Measurements from ENCODE around the gene PMVK.
A peak's percentile ranks its signal among the peaks of the same experiment; 100 is the strongest.

The PMVK gene

DNA sequence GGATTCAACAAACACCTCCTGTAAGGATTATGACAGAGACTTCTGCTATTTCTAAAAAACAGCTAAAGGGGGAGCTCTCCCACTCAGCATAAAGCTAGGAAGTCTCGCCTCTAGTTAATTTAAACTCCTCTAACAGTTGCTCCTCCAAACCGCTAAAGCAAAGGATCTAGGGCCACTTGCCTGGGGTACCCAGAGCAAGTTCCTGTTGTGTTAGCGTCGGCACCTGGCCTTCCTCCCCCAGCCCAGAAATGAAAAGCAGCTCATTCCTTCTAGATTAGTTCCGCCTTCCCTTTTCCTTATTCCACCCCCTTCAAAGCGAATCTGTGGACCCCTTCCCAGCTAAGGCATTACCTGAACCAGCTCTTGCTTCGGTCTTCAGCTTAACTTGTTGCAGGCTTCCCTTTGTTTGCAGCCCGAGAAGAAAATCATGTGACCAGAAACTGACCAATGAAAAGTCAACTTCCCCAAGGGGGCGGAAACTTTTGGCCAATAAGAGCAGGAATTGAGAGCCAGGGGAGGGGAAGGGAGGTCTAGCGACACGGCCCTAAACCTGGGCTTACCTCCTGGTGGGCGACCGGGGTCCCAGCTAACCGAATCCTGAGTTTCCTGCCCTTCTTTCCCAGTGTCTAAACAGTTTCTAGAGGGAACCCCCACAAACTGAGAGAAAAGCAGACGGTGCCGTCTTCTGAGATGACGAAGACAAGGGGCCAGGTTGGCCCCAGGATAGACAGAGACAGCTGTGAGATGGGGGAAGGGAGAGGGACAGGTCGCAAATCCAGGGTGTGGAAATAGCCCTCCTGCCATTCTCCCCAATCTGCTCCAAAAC is 19.4 kb upstream of the PMVK start, which contains the start of gene PBXIP1:
PBXIP1 (minus strand) TSS at position 382 of the 826 bp plus-strand sequence. CDS start 2,378 bp downstream, outside the sequence.
- peak; percentile 90 for DNase-seq (ENCODE audit: insufficient read length)
- TF ChIP-seq TAF1 (IDR thresholded peaks at IDR 0.05; ENCODE audit: borderline replicate concordance, low read depth, low read length) (no peak), POLR2AphosphoS5 (IDR thresholded peaks at IDR 0.05; ENCODE audit: low read depth, low read length) (no peak; the same call in 1 of the 2 replicates), POLR2A (IDR thresholded peaks at IDR 0.05; ENCODE audit: low read depth, low read length) (no peak)
- FAIRE-seq, result peak; percentile 93

GRCh38 chr1:154955039-154955717 is 18.7 kb upstream of the PMVK start:
- TF ChIP-seq TAF1 (IDR thresholded peaks at IDR 0.05; ENCODE audit: borderline replicate concordance, low read depth, low read length), result no peak
- no peak for TF ChIP-seq POLR2AphosphoS5 (IDR thresholded peaks at IDR 0.05; ENCODE audit: low read depth, low read length)
- no peak for TF ChIP-seq POLR2A (IDR thresholded peaks at IDR 0.05; ENCODE audit: low read depth, low read length)
- FAIRE-seq (peak; percentile 75), DNase-seq (ENCODE audit: insufficient read length) (no peak)

DNA sequence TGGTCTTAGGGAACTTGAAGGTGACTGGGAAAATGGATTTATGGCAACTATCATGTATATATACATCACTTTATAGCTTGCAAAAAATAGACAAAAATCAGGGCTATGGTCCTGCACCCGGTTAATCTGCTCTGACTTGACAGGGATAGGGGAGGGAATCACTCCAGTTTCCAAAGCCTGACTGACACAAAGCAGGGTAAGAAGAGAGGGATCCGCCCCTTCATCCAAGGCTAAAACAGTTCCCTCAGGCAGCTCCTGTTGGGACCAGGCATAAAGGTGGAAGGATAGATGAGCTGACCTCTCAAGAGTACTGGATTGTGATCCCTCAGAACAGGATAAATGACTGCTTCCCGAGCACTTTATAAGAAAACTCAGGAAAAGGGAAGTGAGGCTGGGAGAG is 18.0 kb upstream of the PMVK start:
- DNase-seq (ENCODE audit: insufficient read length) (no peak), FAIRE-seq (no peak)
- TF ChIP-seq POLR2A (IDR thresholded peaks at IDR 0.05; ENCODE audit: low read depth, low read length) (no peak), POLR2AphosphoS5 (IDR thresholded peaks at IDR 0.05; ENCODE audit: low read depth, low read length) (no peak), TAF1 (IDR thresholded peaks at IDR 0.05; ENCODE audit: borderline replicate concordance, low read depth, low read length) (no peak)

DNA sequence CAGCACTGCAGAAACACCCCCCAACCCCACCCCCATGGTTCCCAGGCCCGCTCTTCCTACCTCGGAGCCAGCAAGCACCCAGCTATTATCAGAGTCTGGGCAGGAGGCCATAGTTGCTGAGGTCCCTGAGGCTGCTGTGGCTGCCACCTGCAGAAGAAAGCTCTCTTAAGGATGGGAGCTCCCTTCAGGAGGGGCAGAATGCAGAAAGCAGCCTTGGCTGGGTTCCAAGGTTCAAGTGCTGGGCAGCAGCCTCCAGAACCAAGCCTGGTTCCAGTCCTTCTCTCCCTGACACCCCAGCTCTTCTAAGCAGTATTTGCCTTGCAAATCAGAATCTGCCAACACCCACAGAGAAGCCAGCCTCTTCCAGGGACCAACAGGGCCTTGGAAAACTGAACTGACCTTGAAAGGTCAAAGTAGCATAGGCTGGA is 17.1 kb upstream of the PMVK start:
- DNase-seq (ENCODE audit: insufficient read length) (no peak), FAIRE-seq (no peak)
- TF ChIP-seq TAF1 (IDR thresholded peaks at IDR 0.05; ENCODE audit: borderline replicate concordance, low read depth, low read length), result no peak
- no peak for TF ChIP-seq POLR2A (IDR thresholded peaks at IDR 0.05; ENCODE audit: low read depth, low read length)
- no peak for TF ChIP-seq POLR2AphosphoS5 (IDR thresholded peaks at IDR 0.05; ENCODE audit: low read depth, low read length)

DNA sequence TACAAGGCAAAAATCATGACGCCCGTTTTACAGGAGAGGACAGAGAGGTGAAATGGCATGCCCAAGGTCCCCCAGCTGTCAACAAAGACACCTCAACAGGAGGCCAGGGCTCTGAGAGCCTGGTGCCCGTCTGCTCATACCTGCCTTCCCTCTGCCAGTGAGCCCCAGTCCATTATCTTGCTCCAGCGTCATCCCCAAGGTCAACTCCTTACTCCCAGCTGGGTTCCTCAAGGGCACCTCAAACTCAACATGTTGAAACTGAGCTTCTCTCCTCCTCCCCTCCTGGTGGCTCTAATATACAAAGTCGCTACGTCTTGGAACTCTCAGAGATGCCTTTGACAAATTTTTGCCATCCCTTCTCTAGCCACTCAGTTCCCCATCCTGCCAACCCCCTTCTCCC is 16.1 kb upstream of the PMVK start:
- no peak for FAIRE-seq
- no peak for TF ChIP-seq POLR2AphosphoS5 (IDR thresholded peaks at IDR 0.05; ENCODE audit: low read depth, low read length)
- TF ChIP-seq POLR2A (IDR thresholded peaks at IDR 0.05; ENCODE audit: low read depth, low read length), result no peak
- no peak for TF ChIP-seq TAF1 (IDR thresholded peaks at IDR 0.05; ENCODE audit: borderline replicate concordance, low read depth, low read length)
- DNase-seq (ENCODE audit: insufficient read length), result no peak

GRCh38 chr1:154951901-154952657 is 15.6 kb upstream of the PMVK start:
- TF ChIP-seq POLR2AphosphoS5 (IDR thresholded peaks at IDR 0.05; ENCODE audit: low read depth, low read length), result no peak
- TF ChIP-seq TAF1 (IDR thresholded peaks at IDR 0.05; ENCODE audit: borderline replicate concordance, low read depth, low read length), result no peak
- no peak for TF ChIP-seq POLR2A (IDR thresholded peaks at IDR 0.05; ENCODE audit: low read depth, low read length)
- DNase-seq (ENCODE audit: insufficient read length) (no peak), FAIRE-seq (no peak)

- no peak for FAIRE-seq
- no peak for TF ChIP-seq POLR2AphosphoS5 (IDR thresholded peaks at IDR 0.05; ENCODE audit: low read depth, low read length)
- TF ChIP-seq TAF1 (IDR thresholded peaks at IDR 0.05; ENCODE audit: borderline replicate concordance, low read depth, low read length), result no peak
- TF ChIP-seq POLR2A (IDR thresholded peaks at IDR 0.05; ENCODE audit: low read depth, low read length), result no peak
Measured at GRCh38 chr1:154948079-154948478, 11.6 kb upstream of the PMVK start.

DNA sequence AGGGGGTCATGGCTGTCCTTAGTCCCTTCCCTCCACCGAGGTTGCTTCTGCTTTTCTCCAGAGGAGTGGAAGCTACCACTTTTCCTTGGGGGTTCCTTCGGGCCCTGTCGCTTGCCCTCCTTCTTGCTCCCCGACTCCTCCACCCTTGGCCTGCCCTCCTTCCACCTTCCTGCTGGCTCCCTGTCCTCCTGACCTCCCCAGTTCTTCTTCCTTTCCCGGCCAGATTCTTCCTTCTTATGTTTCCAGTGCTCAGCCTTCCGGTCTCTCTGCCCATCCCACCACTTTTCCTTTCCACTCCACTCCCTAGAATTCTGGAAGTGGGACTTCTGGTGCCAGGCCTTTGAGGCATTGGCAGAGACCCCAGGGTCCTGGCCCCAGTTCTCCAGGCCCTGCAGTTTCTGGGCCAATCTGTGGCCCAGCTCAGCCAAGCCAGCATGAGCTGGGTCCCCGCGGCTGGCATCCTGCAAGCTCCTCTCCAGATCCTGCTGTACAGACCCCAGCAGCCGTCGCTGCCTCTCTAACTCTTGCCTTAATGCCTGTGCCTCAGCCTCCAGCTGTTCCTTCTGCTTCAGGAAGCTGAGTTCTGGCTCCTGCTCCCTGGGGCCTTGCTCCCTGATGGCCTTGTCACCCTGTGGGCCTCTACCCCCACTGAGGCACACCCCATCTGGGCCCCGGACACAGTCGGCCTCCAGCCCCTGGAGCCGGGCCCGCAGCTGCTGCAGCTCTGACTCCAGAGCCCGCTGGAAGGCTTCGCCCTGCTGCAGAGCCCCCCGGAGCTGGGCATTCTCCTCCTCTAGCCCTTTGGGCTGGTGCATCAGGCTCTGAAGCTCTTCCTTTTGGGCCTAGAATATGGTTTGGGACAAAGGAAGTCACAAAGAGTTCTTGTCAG is 9.7 kb upstream of the PMVK start:
- TF ChIP-seq POLR2A (IDR thresholded peaks at IDR 0.05; ENCODE audit: low read depth, low read length), result no peak
- TF ChIP-seq POLR2AphosphoS5 (IDR thresholded peaks at IDR 0.05; ENCODE audit: low read depth, low read length), result no peak
- TF ChIP-seq TAF1 (IDR thresholded peaks at IDR 0.05; ENCODE audit: borderline replicate concordance, low read depth, low read length), result no peak
- no peak for FAIRE-seq
- no peak for DNase-seq (ENCODE audit: insufficient read length)

More at GRCh38 chr1:154948079-154948478, 11.6 kb upstream of the PMVK start:
- no peak for DNase-seq (ENCODE audit: insufficient read length)

DNA sequence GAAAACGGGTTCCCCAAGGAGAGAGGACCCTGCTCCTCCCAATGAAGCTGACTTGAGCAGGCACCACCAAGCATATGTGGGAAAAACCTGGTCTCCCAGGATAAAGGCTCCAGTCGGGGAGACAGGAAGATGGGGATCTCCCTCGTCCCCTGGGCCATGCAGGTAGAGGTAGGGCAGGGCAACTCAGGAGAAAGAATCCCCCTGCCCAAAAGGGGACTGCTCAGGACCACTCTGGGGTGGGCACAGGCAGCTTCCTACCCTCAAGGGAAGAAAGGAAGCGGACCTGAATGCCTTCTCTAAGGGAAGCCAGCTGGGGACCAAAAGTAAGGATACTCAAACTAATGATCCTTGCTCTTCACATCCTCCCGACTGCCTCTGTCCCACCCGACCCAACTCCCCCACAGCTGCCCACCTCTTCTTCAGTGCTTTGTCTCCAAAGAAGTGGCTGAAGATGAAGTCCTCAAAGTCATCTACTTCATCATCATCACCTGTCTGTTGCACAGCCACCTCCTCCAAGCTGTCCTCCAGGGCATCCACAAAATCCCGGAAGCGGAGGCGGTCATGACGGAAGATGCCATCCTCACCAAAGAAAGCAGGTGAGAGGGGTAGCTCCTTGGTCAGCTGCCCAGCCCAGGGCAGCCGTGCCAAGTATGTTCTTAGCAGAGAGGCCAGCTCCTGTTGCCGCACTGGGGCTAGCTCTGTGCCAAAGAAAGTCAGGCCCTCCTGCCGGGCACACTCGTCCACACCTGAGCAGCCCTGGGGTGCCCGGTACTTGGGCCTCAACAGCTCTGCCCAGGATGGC is 8.8 kb upstream of the PMVK start:
- DNase-seq (ENCODE audit: insufficient read length) (no peak), FAIRE-seq (no peak)
- TF ChIP-seq POLR2A (IDR thresholded peaks at IDR 0.05; ENCODE audit: low read depth, low read length) (no peak), TAF1 (IDR thresholded peaks at IDR 0.05; ENCODE audit: borderline replicate concordance, low read depth, low read length) (no peak)
